ENCODE measurements around the gene SLC44A4. TPM values are rescaled to one million over a fixed set of nuclear protein-coding genes. Genes with fewer than 3 reads are reported as not detected.

SLC44A4 gene
- polyA plus RNA-seq, 1 of the 3 experiments (the other 2 are of a cell fraction), result 0.26 TPM

DNA sequence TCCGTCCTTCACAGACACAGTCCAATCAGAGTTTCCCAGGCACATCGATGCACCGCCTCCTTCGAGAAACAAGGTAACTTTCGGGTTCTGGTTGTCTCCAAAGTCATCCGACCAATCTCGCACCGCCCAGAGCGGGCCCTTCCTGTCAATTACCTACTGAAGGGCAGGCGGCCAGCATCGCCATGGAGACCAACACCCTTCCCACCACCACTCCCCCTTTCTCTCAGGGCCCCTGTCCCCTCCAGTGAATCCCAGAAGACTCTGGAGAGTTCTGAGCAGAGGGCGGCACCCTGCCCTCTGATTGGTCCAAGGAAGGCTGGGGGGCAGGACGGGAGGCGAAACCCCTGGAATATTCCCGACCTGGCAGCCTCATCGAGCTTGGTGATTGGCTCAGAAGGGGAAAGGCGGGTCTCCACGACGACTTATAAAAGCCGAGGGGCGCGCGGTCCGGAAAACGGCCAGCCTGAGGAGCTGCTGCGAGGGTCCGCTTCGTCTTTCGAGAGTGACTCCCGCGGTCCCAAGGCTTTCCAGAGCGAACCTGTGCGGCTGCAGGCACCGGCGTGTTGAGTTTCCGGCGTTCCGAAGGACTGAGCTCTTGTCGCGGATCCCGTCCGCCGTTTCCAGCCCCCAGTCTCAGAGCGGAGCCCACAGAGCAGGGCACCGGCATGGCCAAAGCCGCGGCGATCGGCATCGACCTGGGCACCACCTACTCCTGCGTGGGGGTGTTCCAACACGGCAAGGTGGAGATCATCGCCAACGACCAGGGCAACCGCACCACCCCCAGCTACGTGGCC, 51.3 kb downstream of the SLC44A4 start, which contains the start of gene HSPA1B:
Gene HSPA1B, plus strand, starts transcription at position 453 of the 794 bp plus-strand sequence. Its CDS starts 213 bp downstream, at position 666.
- Histone ChIP-seq H3K4me2 (peak within 1 kb of the TSS; percentile 74), H3K9me3 (no peaks in the 10 kb centered on the region), H3K4me1 (ENCODE audit: control insufficient read depth in 1 of 2, insufficient read depth in 2 of 2, low read depth in 1 of 2, low read length in 1 of 2) (peaks cover 7 to 10% of the 10 kb centered on the region in 2 experiments; a peak in 2 of 4 replicates), H2AFZ (ENCODE audit: low read depth) (peak within 1 kb of the TSS; percentile 93), H3K79me2 (ENCODE audit: insufficient read depth) (peaks cover 24% of the 10 kb centered on the region), H3K36me3 (replicated peaks in 1 of 2; ENCODE audit: control insufficient read depth in 1 of 2, insufficient read depth in 2 of 2, low read length in 1 of 2) (no peaks in the 10 kb centered on the region), H3K9me2 (no peaks in the 10 kb centered on the region), H3K4me3 (ENCODE audit: low read depth in 2 of 2, low read length in 1 of 2) (peak within 1 kb of the TSS; percentile 54 to 62), H3F3A (replicated peaks; ENCODE audit: insufficient read depth) (peaks cover 9% of the 10 kb centered on the region), H3K9ac (peak within 1 kb of the TSS; percentile 73), H4K20me1 (ENCODE audit: insufficient read depth) (no peaks in the 10 kb centered on the region), H3K27me3 (ENCODE audit: insufficient read depth) (no peaks in the 10 kb centered on the region), H3K27ac (ENCODE audit: low read depth in 2 of 2, low read length in 1 of 2) (peak within 1 kb of the TSS; percentile 86 to 90)
- peak; percentile 87 for DNase-seq
- ChIA-PET CTCF (interaction anchor here (0.8 to 1.5 kb wide), 3 partner anchors 11 to 98 kb away, joined by 3 to 4 read pairs (median 3); partner anchors contain the start of gene DDAH2), POLR2A (interaction anchor here (0.6 to 2.2 kb wide), 10 partner anchors 13 to 229 kb away, joined by 3 to 10 read pairs (median 4); partner anchors contain the start of genes ABHD16A, DDAH2, HSPA1A and HSPA1L)
- WGBS (ENCODE audit: low lambda C conversion rate), result 0% methylated on average over 2 of the region's 56 CpGs
- TF ChIP-seq ELF1 (IDR thresholded peaks at IDR 0.05) (0 out of 2 replicates have a peak, but pooled peaks have one; percentile 5), POLR2AphosphoS5 (IDR thresholded peaks at IDR 0.05; ENCODE audit: low read depth, low read length) (peak; percentile 99), RFX5 (IDR thresholded peaks at IDR 0.05; ENCODE audit: low read length) (0 out of 2 replicates have a peak, but pooled peaks have one; percentile 36), TAF1 (IDR thresholded peaks at IDR 0.05; ENCODE audit: borderline replicate concordance, low read depth, low read length) (peak; percentile 77; the same call in 1 of the 2 replicates), SMC3 (IDR thresholded peaks at IDR 0.05; ENCODE audit: low read depth, low read length) (no peak), MXI1 (IDR thresholded peaks at IDR 0.05; ENCODE audit: low read depth, low read length) (no peak), RXRA (IDR thresholded peaks at IDR 0.05; ENCODE audit: borderline replicate concordance, low read depth) (no peak), EP300 (IDR thresholded peaks at IDR 0.05; ENCODE audit: borderline replicate concordance in 1 of 2, low read depth in 1 of 2, low read length in 1 of 2) (peak in 1 of 2 experiments; percentile 91; a peak in 2 of 4 replicates), FOXJ3 (CRISPR knock-in tag; IDR thresholded peaks at IDR 0.05) (no peak)
- TF ChIP-seq, protein P1, sequence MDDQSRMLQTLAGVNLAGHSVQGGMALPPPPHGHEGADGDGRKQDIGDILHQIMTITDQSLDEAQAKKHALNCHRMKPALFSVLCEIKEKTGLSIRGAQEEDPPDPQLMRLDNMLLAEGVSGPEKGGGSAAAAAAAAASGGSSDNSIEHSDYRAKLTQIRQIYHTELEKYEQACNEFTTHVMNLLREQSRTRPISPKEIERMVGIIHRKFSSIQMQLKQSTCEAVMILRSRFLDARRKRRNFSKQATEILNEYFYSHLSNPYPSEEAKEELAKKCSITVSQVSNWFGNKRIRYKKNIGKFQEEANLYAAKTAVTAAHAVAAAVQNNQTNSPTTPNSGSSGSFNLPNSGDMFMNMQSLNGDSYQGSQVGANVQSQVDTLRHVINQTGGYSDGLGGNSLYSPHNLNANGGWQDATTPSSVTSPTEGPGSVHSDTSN (IDR thresholded peaks at IDR 0.05), result peak; percentile 76

GRCh38 chr6:31826793-31827285, 52.0 kb downstream of the SLC44A4 start:
- Histone ChIP-seq H3K4me3 (ENCODE audit: low read depth in 2 of 2, low read length in 1 of 2) (peak overlapping the region; percentile 37 to 57), H4K20me1 (ENCODE audit: insufficient read depth) (no peaks in the 10 kb centered on the region), H3F3A (replicated peaks; ENCODE audit: insufficient read depth) (peaks cover 8% of the 10 kb centered on the region), H3K79me2 (ENCODE audit: insufficient read depth) (peaks cover 23% of the 10 kb centered on the region), H3K4me2 (peak overlapping the region; percentile 74), H3K36me3 (replicated peaks in 1 of 2; ENCODE audit: control insufficient read depth in 1 of 2, insufficient read depth in 2 of 2, low read length in 1 of 2) (no peaks in the 10 kb centered on the region), H3K27me3 (ENCODE audit: insufficient read depth) (no peaks in the 10 kb centered on the region), H3K9ac (peak overlapping the region; percentile 73), H3K27ac (ENCODE audit: low read depth in 2 of 2, low read length in 1 of 2) (peak overlapping the region; percentile 86 to 90), H3K9me3 (no peaks in the 10 kb centered on the region), H3K4me1 (ENCODE audit: control insufficient read depth in 1 of 2, insufficient read depth in 2 of 2, low read depth in 1 of 2, low read length in 1 of 2) (peaks cover 7 to 9% of the 10 kb centered on the region in 2 experiments; a peak in 2 of 4 replicates), H3K9me2 (no peaks in the 10 kb centered on the region), H2AFZ (ENCODE audit: low read depth) (peak overlapping the region; percentile 93)
- POLR2A ChIA-PET, result interaction anchor here (0.6 to 2.2 kb wide), 9 partner anchors 12 to 228 kb away, joined by 3 to 10 read pairs (median 3); partner anchors contain the start of genes ABHD16A, DDAH2, HSPA1A and HSPA1L
- no peak for TF ChIP-seq RCOR1 (IDR thresholded peaks at IDR 0.05; ENCODE audit: low read length)
- TF ChIP-seq ELF1 (IDR thresholded peaks at IDR 0.05), result no peak
- TF ChIP-seq SIN3A (IDR thresholded peaks at IDR 0.05; ENCODE audit: borderline replicate concordance, low read depth, low read length), result no peak
- no peak for TF ChIP-seq POLR2AphosphoS5 (IDR thresholded peaks at IDR 0.05; ENCODE audit: low read depth, low read length)
- no peak for TF ChIP-seq TCF12 (IDR thresholded peaks at IDR 0.05)
- TF ChIP-seq NFIC (IDR thresholded peaks at IDR 0.05; ENCODE audit: borderline replicate concordance), result peak; percentile 26; the same call in 1 of the 2 replicates
- no peak for TF ChIP-seq USF1 (IDR thresholded peaks at IDR 0.05; ENCODE audit: borderline replicate concordance, low read depth)
- no peak for TF ChIP-seq USF2 (IDR thresholded peaks at IDR 0.05; ENCODE audit: borderline replicate concordance, low read depth, low read length)
- TF ChIP-seq TAF1 (IDR thresholded peaks at IDR 0.05; ENCODE audit: borderline replicate concordance, low read depth, low read length), result peak; percentile 26; the same call in 1 of the 2 replicates
- TF ChIP-seq GABPA (IDR thresholded peaks at IDR 0.05; ENCODE audit: low read depth), result 0 out of 2 replicates have a peak, but pooled peaks have one; percentile 4
- no peak for TF ChIP-seq TEAD4 (IDR thresholded peaks at IDR 0.05; ENCODE audit: borderline replicate concordance, insufficient read depth)
- TF ChIP-seq GATA2 (CRISPR knock-in tag; IDR thresholded peaks at IDR 0.05), result no peak
- DNase-seq, result no peak
- CTCF ChIA-PET, result interaction anchor here (0.7 to 1.5 kb wide), 4 partner anchors 12 to 146 kb away, joined by 3 to 4 read pairs (median 3); partner anchors contain the start of gene VARS1
- WGBS (ENCODE audit: low lambda C conversion rate), result 6% methylated on average over 6 of the region's 13 CpGs
